Rectal smooth muscle tissue (tissue), 1 donor: ENCODE results near the gene OGDH.
"Not testable (repeated sequence)": the region's sequence is repeated elsewhere in the genome, so short reads cannot be mapped to it uniquely, and the experiment has no call there.

Experiments
- H3K27ac ChIP-seq: one replicate; pipeline ENCODE4 v1.7.0; 2013; ENCODE audit warnings: low read depth, low read length, inconsistent platforms
- H3K27me3 ChIP-seq: one replicate; pipeline ENCODE4 v1.7.0; 2013; ENCODE audit warnings: low read length; ENCODE audit not compliant: control insufficient read depth, insufficient read depth
- H3K36me3 ChIP-seq: one replicate; pipeline ENCODE4 v1.7.0; 2013; ENCODE audit warnings: low read length; ENCODE audit not compliant: control insufficient read depth, insufficient read depth
- H3K4me1 ChIP-seq: one replicate; pipeline ENCODE4 v1.7.0; 2013; ENCODE audit warnings: low read length; ENCODE audit not compliant: control insufficient read depth, insufficient read depth
- H3K4me3 ChIP-seq: one replicate; pipeline ENCODE4 v1.7.0; 2013; ENCODE audit warnings: low read length
- H3K9ac ChIP-seq: one replicate; pipeline ENCODE4 v1.7.0; 2013; ENCODE audit warnings: low read length

Gene OGDH

DNA sequence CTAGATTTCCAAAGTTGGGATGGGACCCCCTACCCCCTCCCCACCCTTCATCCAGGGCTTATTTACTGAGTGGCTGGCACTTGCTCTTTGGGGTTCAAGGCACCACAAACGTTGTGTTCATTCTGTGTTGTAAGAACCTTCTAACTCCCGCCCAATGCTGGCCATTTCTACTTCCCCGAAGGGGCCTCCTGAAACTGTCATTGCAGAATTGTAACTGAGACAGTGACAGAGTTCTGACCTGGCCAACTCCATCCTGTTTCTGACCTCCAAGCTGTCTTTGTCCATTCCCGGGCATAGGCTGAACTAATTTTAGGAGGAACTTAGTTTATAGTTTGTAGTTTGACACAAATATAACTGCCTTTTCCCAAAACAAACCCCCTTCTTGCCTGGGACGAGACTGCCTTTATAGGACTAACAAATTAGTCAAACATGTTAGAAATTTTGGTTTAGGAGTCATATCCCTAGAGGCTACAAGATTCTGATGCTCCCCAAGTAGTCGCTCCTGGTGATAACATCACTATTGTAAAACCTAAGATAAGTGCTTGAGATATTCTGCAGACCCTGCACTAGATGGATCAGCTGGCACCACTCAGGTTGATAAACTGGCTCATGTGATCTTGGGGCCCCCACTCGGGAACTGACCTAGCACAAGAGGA lies 107.4 kb downstream of the OGDH start:
- Histone ChIP-seq H3K36me3 (peaks cover 9% of the 10 kb centered on the region), H3K4me1 (no peaks in the 10 kb centered on the region), H3K9ac (no peak overlapping the region), H3K27me3 (no peaks in the 10 kb centered on the region), H3K4me3 (no peak overlapping the region), H3K27ac (no peak overlapping the region)

DNA sequence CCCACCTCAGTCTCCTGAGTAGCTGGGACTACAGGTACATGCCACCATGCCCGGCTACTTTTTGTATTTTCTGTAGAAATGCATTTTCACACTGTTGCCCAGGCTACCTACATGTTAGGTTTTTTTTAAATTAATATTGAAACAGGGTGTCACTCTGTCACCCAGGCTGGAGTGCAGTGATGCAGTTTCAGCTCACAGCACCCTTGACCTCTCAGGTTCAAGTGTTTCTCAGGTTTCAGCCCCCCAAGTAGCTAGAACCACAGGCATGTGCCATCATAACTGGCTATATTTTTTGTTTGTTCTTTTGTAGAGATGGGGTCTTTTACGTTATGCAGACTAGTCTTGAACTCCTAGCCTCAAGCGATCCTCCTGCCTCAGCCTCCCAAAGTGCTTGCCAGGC lies 109.8 kb downstream of the OGDH start:
- Histone ChIP-seq H3K9ac (no peak overlapping the region), H3K4me1 (no peaks in the 10 kb centered on the region), H3K27ac (no peak overlapping the region), H3K36me3 (no peaks in the 10 kb centered on the region), H3K4me3 (no peak overlapping the region), H3K27me3 (no peaks in the 10 kb centered on the region)

GRCh38 chr7:44720301-44720700 lies 113.9 kb downstream of the OGDH start:
- no peak overlapping the region for H3K27ac ChIP-seq
- no peak overlapping the region for H3K4me3 ChIP-seq
- H3K27me3 ChIP-seq: no peaks in the 10 kb centered on the region
- H3K36me3 ChIP-seq: no peaks in the 10 kb centered on the region
- H3K4me1 ChIP-seq: no peaks in the 10 kb centered on the region
- no peak overlapping the region for H3K9ac ChIP-seq

DNA sequence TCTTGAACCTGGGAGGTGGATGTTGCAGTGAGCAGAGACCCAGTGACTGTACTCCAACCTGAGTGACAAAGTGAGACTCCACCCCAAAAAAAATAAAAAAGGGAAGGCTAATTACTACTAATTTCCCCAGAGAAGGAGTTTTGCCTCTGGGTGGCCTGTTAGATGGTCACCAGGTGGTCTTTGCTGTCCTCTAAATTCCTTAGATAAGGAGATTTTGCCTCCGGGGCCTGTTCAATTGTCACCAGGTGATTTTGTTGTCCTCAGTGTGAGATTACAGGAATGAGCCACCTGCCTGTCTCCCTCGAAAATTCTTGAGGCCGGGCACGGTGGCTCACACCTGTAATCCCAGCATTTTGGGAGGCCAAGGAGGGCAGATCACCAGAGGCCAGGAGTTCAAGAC lies 117.8 kb downstream of the OGDH start:
- H3K4me3 ChIP-seq: no peak overlapping the region
- no peaks in the 10 kb centered on the region for H3K27me3 ChIP-seq
- no peak overlapping the region for H3K27ac ChIP-seq
- no peaks in the 10 kb centered on the region for H3K36me3 ChIP-seq
- H3K9ac ChIP-seq: no peak overlapping the region
- no peaks in the 10 kb centered on the region for H3K4me1 ChIP-seq

GRCh38 chr7:44726250-44726649 lies 119.8 kb downstream of the OGDH start:
- not testable (repeated sequence) for H3K4me1 ChIP-seq, H3K4me3 ChIP-seq, H3K36me3 ChIP-seq, H3K27ac ChIP-seq, H3K9ac ChIP-seq, H3K27me3 ChIP-seq

DNA sequence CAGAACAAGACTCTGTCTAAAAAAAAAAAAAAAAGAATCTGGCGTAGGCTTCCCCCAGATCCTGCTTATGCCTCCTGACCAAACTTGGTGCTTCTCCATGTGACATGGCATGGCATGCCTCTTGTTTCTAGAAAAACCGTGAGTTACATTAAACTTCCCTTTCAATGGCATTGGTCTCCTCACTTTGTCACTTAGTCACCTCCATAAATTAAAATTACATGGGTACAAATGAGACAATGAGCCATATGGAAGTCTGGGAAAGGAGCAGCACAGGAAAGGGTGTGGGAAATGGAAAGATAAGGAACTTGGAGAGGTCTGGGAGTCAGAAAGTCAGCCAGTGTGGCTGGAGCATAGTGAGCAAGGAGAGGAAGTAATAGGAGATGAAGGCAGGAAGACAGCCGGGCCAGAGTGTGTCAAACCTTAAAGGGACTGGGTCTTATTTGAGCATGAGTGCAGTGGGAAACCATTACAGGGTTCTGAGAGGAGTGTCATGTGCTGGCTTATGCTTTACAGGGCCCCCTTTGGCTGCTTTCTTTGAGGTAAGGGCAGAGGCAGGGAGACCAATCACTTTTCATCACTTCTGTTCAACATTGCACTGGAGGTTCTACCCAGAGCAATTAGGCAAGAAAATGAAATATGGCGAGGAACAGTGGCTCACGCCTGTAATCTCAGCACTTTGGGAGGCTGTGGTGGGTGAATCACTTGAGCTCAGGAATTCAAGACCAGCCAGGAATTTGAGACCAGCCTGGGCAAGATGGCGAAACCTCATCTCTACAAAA lies 120.9 kb downstream of the OGDH start:
- Histone ChIP-seq H3K9ac (no peak overlapping the region), H3K36me3 (no peaks in the 10 kb centered on the region), H3K27me3 (no peaks in the 10 kb centered on the region), H3K4me1 (no peaks in the 10 kb centered on the region), H3K27ac (no peak overlapping the region), H3K4me3 (no peak overlapping the region)

DNA sequence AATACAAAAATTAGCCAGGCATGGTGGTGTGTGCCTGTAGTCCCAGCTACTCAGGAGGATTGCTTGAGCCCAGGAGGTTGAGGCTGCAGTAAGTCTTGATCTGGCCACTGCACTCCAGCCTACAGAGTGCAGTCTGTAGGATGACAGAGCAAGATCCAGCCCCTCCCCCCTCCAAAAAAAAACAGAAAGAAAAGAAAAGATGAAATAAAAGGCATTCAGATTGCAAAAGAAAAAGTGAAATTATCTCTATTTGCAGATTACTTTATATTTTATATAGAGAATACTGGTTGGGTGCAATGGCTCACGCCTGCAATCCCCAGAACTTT lies 121.5 kb downstream of the OGDH start:
- no peaks in the 10 kb centered on the region for H3K4me1 ChIP-seq
- no peak overlapping the region for H3K9ac ChIP-seq
- H3K4me3 ChIP-seq: no peak overlapping the region
- no peak overlapping the region for H3K27ac ChIP-seq
- H3K27me3 ChIP-seq: no peaks in the 10 kb centered on the region
- H3K36me3 ChIP-seq: no peaks in the 10 kb centered on the region

DNA sequence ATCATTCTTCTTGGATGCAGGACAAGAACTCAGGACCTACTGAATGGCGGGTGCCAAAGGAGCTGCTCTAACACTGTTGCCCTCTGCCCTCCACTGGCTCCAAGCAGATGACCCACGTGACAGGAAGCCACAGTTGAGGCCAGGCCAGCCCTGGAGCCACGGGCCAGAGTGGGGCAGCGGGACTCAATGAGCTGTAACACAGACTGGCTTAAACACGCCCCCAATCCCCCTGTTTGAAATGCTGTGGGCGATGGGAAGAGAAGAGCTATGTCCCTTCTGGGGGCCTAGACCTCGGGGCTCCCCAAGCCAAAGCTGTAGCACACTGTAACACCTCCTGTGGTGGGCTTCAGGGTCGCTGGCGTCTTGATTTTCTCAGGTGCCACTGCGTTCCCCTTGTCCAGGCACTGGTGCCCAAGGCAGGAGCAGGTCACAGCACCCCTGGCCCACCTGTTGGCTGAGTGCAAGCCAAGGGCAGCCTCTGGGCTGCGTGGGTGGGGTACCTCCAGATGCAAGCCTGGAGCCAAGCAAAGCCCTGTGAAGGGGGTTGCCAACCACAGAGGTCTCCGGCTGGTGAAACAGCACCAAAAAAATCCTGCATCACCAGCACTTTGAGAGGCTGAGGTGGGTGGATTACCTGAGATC lies 123.6 kb downstream of the OGDH start:
- Histone ChIP-seq H3K9ac (no peak overlapping the region), H3K27me3 (no peaks in the 10 kb centered on the region), H3K36me3 (no peaks in the 10 kb centered on the region), H3K4me3 (no peak overlapping the region), H3K27ac (no peak overlapping the region), H3K4me1 (no peaks in the 10 kb centered on the region)

- H3K9ac ChIP-seq, H3K4me1 ChIP-seq, H3K36me3 ChIP-seq, H3K27ac ChIP-seq, H3K4me3 ChIP-seq, H3K27me3 ChIP-seq: not testable (repeated sequence)
These were observed 126.5 kb downstream of the OGDH start for GRCh38 chr7:44732971-44733370.

DNA sequence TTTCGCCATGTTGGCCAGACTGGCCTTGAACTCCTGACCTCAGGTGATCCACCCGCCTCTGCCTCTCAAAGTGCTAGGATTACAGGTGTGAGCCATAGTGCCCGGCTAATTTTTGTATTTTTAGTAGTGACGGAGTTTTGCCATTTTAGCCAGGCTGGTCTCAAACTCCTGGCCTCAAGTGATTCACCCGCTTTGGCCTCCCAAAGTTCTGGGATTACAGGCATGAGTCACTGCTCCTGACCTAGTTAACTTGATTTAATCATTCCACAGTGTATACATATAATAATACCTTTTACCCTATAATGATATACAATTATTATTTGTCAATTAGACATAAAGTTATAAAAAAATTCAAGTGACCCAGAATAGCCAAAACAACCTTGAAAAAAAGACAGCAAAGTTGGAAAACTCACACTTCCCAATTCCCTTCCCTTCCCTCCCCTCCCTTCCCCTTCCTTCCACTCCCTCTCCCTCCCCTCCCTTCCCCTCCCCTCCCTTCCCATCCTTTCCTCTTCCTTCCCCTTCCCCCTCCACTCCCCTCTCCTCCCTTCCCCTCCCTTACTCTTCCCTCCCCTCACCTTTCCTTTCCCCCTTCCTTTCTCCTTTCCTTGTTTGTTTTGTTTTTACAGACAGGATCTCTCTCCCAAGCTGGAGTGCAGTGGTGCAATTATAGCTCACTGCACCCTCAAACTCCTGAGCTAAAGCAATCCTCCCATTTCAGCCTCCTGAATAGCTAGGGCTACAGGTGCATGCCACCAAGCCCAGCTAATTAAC lies 127.5 kb downstream of the OGDH start:
- H3K27me3 ChIP-seq: no peaks in the 10 kb centered on the region
- no peak overlapping the region for H3K4me3 ChIP-seq
- H3K4me1 ChIP-seq: no peaks in the 10 kb centered on the region
- no peak overlapping the region for H3K9ac ChIP-seq
- H3K27ac ChIP-seq: no peak overlapping the region
- H3K36me3 ChIP-seq: no peaks in the 10 kb centered on the region

DNA sequence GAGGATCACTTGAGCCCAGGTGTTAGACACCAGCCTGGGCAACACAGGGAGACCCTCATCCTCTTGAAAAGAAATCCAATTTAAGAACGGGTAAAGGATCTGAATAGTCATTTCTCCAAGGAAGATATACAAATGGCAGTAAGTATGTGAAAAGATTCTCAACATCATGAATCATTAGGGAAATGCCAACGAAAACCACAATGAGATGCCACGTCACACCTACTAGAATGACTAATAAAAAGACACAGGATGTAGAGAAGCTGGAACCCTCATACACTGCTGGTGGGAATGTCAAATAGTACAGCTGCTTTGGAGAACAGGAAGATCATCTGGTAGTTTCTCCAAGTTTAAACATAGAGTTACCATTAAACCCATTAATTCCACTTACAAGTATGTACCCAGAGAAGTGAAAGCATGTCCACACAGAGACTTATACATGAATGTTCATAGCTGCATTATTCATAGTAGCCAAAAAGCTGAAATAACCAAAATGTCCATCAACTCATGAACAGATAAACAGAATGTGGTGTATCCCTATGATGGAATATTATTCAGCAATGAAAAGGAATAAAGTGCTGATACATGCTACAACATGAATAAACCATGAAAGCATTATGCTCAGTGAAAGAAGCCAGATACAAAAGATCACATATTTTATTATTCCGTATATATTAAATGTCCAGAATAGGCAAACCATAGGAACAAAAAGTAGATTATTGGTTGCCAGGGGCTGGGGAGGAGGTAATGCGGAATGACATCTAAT lies 129.2 kb downstream of the OGDH start:
- Histone ChIP-seq H3K36me3 (peaks cover 2% of the 10 kb centered on the region), H3K4me3 (no peak overlapping the region), H3K9ac (no peak overlapping the region), H3K4me1 (no peaks in the 10 kb centered on the region), H3K27me3 (no peaks in the 10 kb centered on the region), H3K27ac (no peak overlapping the region)

- Histone ChIP-seq H3K4me1 (no peaks in the 10 kb centered on the region), H3K27ac (no peak overlapping the region), H3K27me3 (no peaks in the 10 kb centered on the region), H3K36me3 (peaks cover 2% of the 10 kb centered on the region), H3K9ac (no peak overlapping the region), H3K4me3 (no peak overlapping the region)
These were observed 130.5 kb downstream of the OGDH start for GRCh38 chr7:44736896-44737295.
